SK-N-SH (cell line): ENCODE data around the gene GRIK1.

Source experiments
- CTCF ChIP-seq: fragments of 200-600 bp; sonication (generic); IDR thresholded peaks from 2 replicates; pipeline ENCODE4 v1.6.1; 2017; ENCODE audit warnings: antibody characterized with exemption, mild to moderate bottlenecking, moderate library complexity
- EZH2phosphoT487 ChIP-seq: fragments of 200-600 bp; sonication (generic); IDR thresholded peaks from 2 replicates; pipeline ENCODE4 v1.6.1; 2017; ENCODE audit warnings: low read depth, mixed run types, mild to moderate bottlenecking, antibody characterized with exemption, moderate library complexity, borderline replicate concordance
- FOXJ3 ChIP-seq: sonication (generic); formaldehyde crosslinking; IDR thresholded peaks from 2 replicates; pipeline ENCODE4 v1.5.1; 2020; ENCODE audit warnings: mild to moderate bottlenecking, missing genetic modification reagents
- MXI1 ChIP-seq: IDR thresholded peaks from 2 replicates; pipeline ENCODE4 v1.6.1; 2012; ENCODE audit warnings: mild to moderate bottlenecking, low read depth, low read length, improper control_type of control experiment
- POLR2AphosphoS5 ChIP-seq: IDR thresholded peaks from 2 replicates; pipeline ENCODE4 v1.6.1; 2012; ENCODE audit warnings: low read depth, low read length
- TEAD4 ChIP-seq: IDR thresholded peaks from 2 replicates; pipeline ENCODE4 v1.4.0; 2012; ENCODE audit warnings: mild to moderate bottlenecking, borderline replicate concordance; ENCODE audit not compliant: insufficient read depth
- TF ChIP-seq, protein P1 (sequence below): IDR thresholded peaks from 2 replicates; pipeline ENCODE4 v1.6.1; 2012; ENCODE audit warnings: mild to moderate bottlenecking, low read depth, low read length, moderate library complexity

DNA sequence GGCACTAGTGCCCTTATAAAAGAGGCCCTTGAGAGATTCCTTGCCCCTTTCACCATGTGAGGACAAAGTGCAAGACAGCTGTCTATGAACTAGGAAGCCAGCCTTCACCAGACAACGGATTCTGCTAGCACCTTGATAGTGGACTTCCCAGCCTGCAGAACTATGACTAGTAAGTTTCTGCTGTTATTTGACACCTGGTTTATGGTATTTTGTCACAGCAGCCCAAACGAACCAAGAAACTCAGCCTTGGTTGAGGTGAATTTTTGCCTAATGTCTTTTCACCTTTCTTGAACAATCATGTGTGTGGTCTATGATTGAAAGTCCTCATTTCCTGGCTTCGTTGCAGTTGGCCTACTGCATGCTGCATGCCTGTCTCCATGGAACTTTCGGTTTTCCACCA is 302.2 kb downstream of the GRIK1 start:
- TF ChIP-seq CTCF (no peak), POLR2AphosphoS5 (no peak), FOXJ3 (CRISPR knock-in tag) (no peak), EZH2phosphoT487 (no peak), MXI1 (no peak), TEAD4 (no peak)
- TF ChIP-seq, protein P1, sequence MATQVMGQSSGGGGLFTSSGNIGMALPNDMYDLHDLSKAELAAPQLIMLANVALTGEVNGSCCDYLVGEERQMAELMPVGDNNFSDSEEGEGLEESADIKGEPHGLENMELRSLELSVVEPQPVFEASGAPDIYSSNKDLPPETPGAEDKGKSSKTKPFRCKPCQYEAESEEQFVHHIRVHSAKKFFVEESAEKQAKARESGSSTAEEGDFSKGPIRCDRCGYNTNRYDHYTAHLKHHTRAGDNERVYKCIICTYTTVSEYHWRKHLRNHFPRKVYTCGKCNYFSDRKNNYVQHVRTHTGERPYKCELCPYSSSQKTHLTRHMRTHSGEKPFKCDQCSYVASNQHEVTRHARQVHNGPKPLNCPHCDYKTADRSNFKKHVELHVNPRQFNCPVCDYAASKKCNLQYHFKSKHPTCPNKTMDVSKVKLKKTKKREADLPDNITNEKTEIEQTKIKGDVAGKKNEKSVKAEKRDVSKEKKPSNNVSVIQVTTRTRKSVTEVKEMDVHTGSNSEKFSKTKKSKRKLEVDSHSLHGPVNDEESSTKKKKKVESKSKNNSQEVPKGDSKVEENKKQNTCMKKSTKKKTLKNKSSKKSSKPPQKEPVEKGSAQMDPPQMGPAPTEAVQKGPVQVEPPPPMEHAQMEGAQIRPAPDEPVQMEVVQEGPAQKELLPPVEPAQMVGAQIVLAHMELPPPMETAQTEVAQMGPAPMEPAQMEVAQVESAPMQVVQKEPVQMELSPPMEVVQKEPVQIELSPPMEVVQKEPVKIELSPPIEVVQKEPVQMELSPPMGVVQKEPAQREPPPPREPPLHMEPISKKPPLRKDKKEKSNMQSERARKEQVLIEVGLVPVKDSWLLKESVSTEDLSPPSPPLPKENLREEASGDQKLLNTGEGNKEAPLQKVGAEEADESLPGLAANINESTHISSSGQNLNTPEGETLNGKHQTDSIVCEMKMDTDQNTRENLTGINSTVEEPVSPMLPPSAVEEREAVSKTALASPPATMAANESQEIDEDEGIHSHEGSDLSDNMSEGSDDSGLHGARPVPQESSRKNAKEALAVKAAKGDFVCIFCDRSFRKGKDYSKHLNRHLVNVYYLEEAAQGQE = no peak
